MM.1S (cell line): ENCODE data around the gene GSG1L2.

Experiments
- DNase-seq: peaks from one replicate; pipeline ENCODE4 v3.0.0-alpha.2; 2015
- H2AFZ ChIP-seq: fragments of 300-600 bp; sonication (generic); 2 replicates; pipeline ENCODE4 v1.6.0; 2016; ENCODE audit warnings: antibody characterized with exemption, low read length
- H3F3A ChIP-seq: fragments of 300-600 bp; sonication (generic); 2 replicates; pipeline ENCODE4 v1.6.1; 2016; ENCODE audit warnings: mild to moderate bottlenecking, antibody characterized with exemption, low read length, moderate library complexity, mixed read lengths; ENCODE audit not compliant: insufficient read depth
- H3K27ac ChIP-seq: fragments of 300-600 bp; sonication (generic); 2 replicates; pipeline ENCODE4 v1.5.1; 2016; ENCODE audit warnings: mild to moderate bottlenecking, low read length
- H3K27me3 ChIP-seq: fragments of 300-600 bp; sonication (generic); replicated peaks from 2 replicates; pipeline ENCODE4 v1.6.0; 2016; ENCODE audit warnings: low read length; ENCODE audit not compliant: insufficient read depth
- H3K36me3 ChIP-seq: fragments of 300-600 bp; sonication (generic); replicated peaks from 2 replicates; pipeline ENCODE4 v1.6.1; 2016; ENCODE audit warnings: mild to moderate bottlenecking, low read length, mixed read lengths; ENCODE audit not compliant: insufficient read depth
- H3K4me1 ChIP-seq: fragments of 300-600 bp; sonication (generic); 2 replicates; pipeline ENCODE4 v1.6.1; 2016; ENCODE audit warnings: low read length, mixed read lengths
- H3K4me2 ChIP-seq: fragments of 300-600 bp; sonication (generic); 2 replicates; pipeline ENCODE4 v1.6.0; 2016; ENCODE audit warnings: low read depth, low read length
- H3K4me3 ChIP-seq: fragments of 300-600 bp; sonication (generic); 2 replicates; pipeline ENCODE4 v1.5.1; 2016; ENCODE audit warnings: low read length, mixed read lengths
- H3K79me2 ChIP-seq: fragments of 300-600 bp; sonication (generic); 2 replicates; pipeline ENCODE4 v1.6.1; 2016; ENCODE audit warnings: mixed run types, low read length, mixed read lengths
- H3K9ac ChIP-seq: fragments of 300-600 bp; sonication (generic); 2 replicates; pipeline ENCODE4 v1.6.1; 2016; ENCODE audit warnings: low read length, mixed read lengths
- H3K9me2 ChIP-seq: fragments of 300-600 bp; sonication (generic); replicated peaks from 2 replicates; pipeline ENCODE4 v1.6.1; 2016; ENCODE audit warnings: mild to moderate bottlenecking, low read length, mixed read lengths; ENCODE audit not compliant: insufficient read depth
- H3K9me3 ChIP-seq: fragments of 300-600 bp; sonication (generic); replicated peaks from 2 replicates; pipeline ENCODE4 v1.6.1; 2016; ENCODE audit warnings: mild to moderate bottlenecking, low read length, mixed read lengths; ENCODE audit not compliant: insufficient read depth
- H4K20me1 ChIP-seq: fragments of 300-600 bp; sonication (generic); 2 replicates; pipeline ENCODE4 v1.6.1; 2016; ENCODE audit warnings: mild to moderate bottlenecking, low read length, moderate library complexity, mixed read lengths; ENCODE audit not compliant: insufficient read depth
- CTCF ChIP-seq: fragments of 300-600 bp; sonication (generic); IDR thresholded peaks from 2 replicates; pipeline ENCODE4 v1.5.1; 2016; ENCODE audit warnings: antibody characterized with exemption, low read length, mixed read lengths
- EZH2 ChIP-seq: fragments of 300-600 bp; sonication (generic); optimal IDR thresholded peaks from 2 replicates; pipeline ENCODE3; 2017; ENCODE audit warnings: low read depth, mild to moderate bottlenecking, antibody characterized with exemption, low read length, mixed read lengths
- EZH2phosphoT487 ChIP-seq: fragments of 300-600 bp; sonication (generic); IDR thresholded peaks from 2 replicates; pipeline ENCODE4 v1.6.1; 2018; ENCODE audit warnings: antibody characterized with exemption, low read length

GSG1L2 gene

GRCh38 chr17:9824094-9824493 lies 2.2 kb upstream of the GSG1L2 start:
- no peaks in the 10 kb centered on the region for H3K9me2 ChIP-seq
- no peaks in the 10 kb centered on the region for H3K79me2 ChIP-seq
- no peaks in the 10 kb centered on the region for H3K9me3 ChIP-seq
- H4K20me1 ChIP-seq, result no peaks in the 10 kb centered on the region
- H2AFZ ChIP-seq, result no peak overlapping the region
- H3K36me3 ChIP-seq, result no peaks in the 10 kb centered on the region
- no peak overlapping the region for H3K4me3 ChIP-seq
- no peaks in the 10 kb centered on the region for H3K4me1 ChIP-seq
- no peak for TF ChIP-seq CTCF
- no peak for TF ChIP-seq EZH2
- TF ChIP-seq EZH2phosphoT487, result no peak
- no peak overlapping the region for H3K4me2 ChIP-seq
- H3F3A ChIP-seq, result no peaks in the 10 kb centered on the region
- no peak overlapping the region for H3K9ac ChIP-seq
- no peak for DNase-seq
- H3K27me3 ChIP-seq, result no peaks in the 10 kb centered on the region
- H3K27ac ChIP-seq, result no peak overlapping the region

GRCh38 chr17:9820448-9820847 lies 1.4 kb downstream of the GSG1L2 start:
- no peaks in the 10 kb centered on the region for H3K9me2 ChIP-seq
- TF ChIP-seq EZH2 (no peak), CTCF (no peak), EZH2phosphoT487 (no peak)
- no peaks in the 10 kb centered on the region for H3K27me3 ChIP-seq
- H3K9me3 ChIP-seq, result no peaks in the 10 kb centered on the region
- H3K4me1 ChIP-seq, result no peaks in the 10 kb centered on the region
- H3K4me2 ChIP-seq, result no peak overlapping the region
- H3K9ac ChIP-seq, result no peak overlapping the region
- no peaks in the 10 kb centered on the region for H4K20me1 ChIP-seq
- H3K4me3 ChIP-seq, result no peak overlapping the region
- no peaks in the 10 kb centered on the region for H3K36me3 ChIP-seq
- H3F3A ChIP-seq, result no peaks in the 10 kb centered on the region
- DNase-seq, result no peak
- no peaks in the 10 kb centered on the region for H3K79me2 ChIP-seq
- no peak overlapping the region for H2AFZ ChIP-seq
- H3K27ac ChIP-seq, result no peak overlapping the region

- H3K4me1 ChIP-seq, result no peaks in the 10 kb centered on the region
- H3K9me2 ChIP-seq, result no peaks in the 10 kb centered on the region
- no peak overlapping the region for H3K4me2 ChIP-seq
- no peaks in the 10 kb centered on the region for H3K27me3 ChIP-seq
- H2AFZ ChIP-seq, result no peak overlapping the region
- H3K79me2 ChIP-seq, result no peaks in the 10 kb centered on the region
- no peaks in the 10 kb centered on the region for H3K36me3 ChIP-seq
- no peak overlapping the region for H3K27ac ChIP-seq
- H3K9me3 ChIP-seq, result no peaks in the 10 kb centered on the region
- DNase-seq, result no peak
- no peak overlapping the region for H3K4me3 ChIP-seq
- no peak for TF ChIP-seq EZH2
- TF ChIP-seq CTCF, result no peak
- TF ChIP-seq EZH2phosphoT487, result no peak
- H3K9ac ChIP-seq, result no peak overlapping the region
- H4K20me1 ChIP-seq, result no peaks in the 10 kb centered on the region
- no peaks in the 10 kb centered on the region for H3F3A ChIP-seq
Measured at GRCh38 chr17:9818760-9819159, 3.1 kb downstream of the GSG1L2 start.
